Activated B cell treated with CpG ODN at 0.5 μM for 24 hours (primary cell): ENCODE data around the gene CDC42. TPM values are rescaled to one million over a fixed set of nuclear protein-coding genes. Genes with fewer than 3 reads are reported as not detected.
A peak's percentile ranks its signal among the peaks of the same experiment; 100 is the strongest.

ENCODE experiments used
- ATAC-seq: fragments of 200-7000 bp; cut with Tn5 transposase; one replicate; pipeline ENCODE4 v1.10.0; 2021; ENCODE audit warnings: low read depth, mild to moderate bottlenecking, moderate library complexity
- CTCF ChIA-PET: fragments of 350-600 bp; sonication (Branson Sonifier 250); formaldehyde crosslinking; loops from one replicate; lab custom pipeline; 2021; ENCODE audit warnings: antibody characterized with exemption; lab: Charles Lee
- POLR2A ChIA-PET: fragments of 350-600 bp; sonication (Branson Sonifier 250); formaldehyde crosslinking; loops from one replicate; lab custom pipeline; 2021; ENCODE audit warnings: antibody characterized with exemption; lab: Charles Lee
- DNase-seq: peaks from one replicate; pipeline ENCODE4 v3.0.0; 2022
- H3K27ac Mint-ChIP-seq: one replicate; pipeline ENCODE4 v1.8.0; 2020; ENCODE audit warnings: mixed read lengths
- H3K27me3 Mint-ChIP-seq: one replicate; pipeline ENCODE4 v1.8.0; 2021; ENCODE audit warnings: mixed read lengths
- H3K36me3 Mint-ChIP-seq: one replicate; pipeline ENCODE4 v1.8.0; 2021; ENCODE audit warnings: low read depth, mixed read lengths
- H3K4me1 Mint-ChIP-seq: one replicate; pipeline ENCODE4 v1.8.0; 2021; ENCODE audit warnings: mixed read lengths
- H3K4me3 Mint-ChIP-seq: one replicate; pipeline ENCODE4 v1.8.0; 2020; ENCODE audit warnings: mild to moderate bottlenecking, mixed read lengths
- H3K9me3 Mint-ChIP-seq: one replicate; pipeline ENCODE4 v1.8.0; 2020; ENCODE audit warnings: mixed read lengths
- CTCF ChIP-seq: fragments of 200-600 bp; IDR thresholded peaks from one replicate; pipeline ENCODE4 v1.8.0; 2022; ENCODE audit warnings: antibody characterized with exemption, mild to moderate bottlenecking
- intact Hi-C: fragments of 100-400 bp; cut with micrococcal nuclease; formaldehyde crosslinking; loops from one replicate; pipeline ENCODE4 v1.15.1; 2024
- total RNA-seq: library from RNA; stranded (reverse); gene quantifications from 2 replicates; pipeline ENCODE4 v1.2.3, GENCODE V29; 2022

Gene CDC42
- total RNA-seq, 1 donor from 2014 or later: 310 TPM

GRCh38 chr1:22057861-22058260, 5.4 kb downstream of the CDC42 start:
- peaks cover 82% of the 10 kb centered on the region for H3K4me1 Mint-ChIP-seq
- TF ChIP-seq CTCF: no peak
- H3K27me3 Mint-ChIP-seq: no peaks in the 10 kb centered on the region
- no peaks in the 10 kb centered on the region for H3K9me3 Mint-ChIP-seq
- ChIA-PET CTCF (no interaction called here), POLR2A (interaction anchor here (1.2 kb wide), 1 partner anchor 32 kb away, joined by 3 read pairs; no protein-coding TSS in a partner anchor)
- intact Hi-C loops: loop anchor here (2.0 kb wide), 1 partner anchor 17 kb away; no protein-coding TSS in a partner anchor
- ATAC-seq (no peak), DNase-seq (no peak)
- H3K27ac Mint-ChIP-seq: no peak overlapping the region
- H3K36me3 Mint-ChIP-seq: peaks cover 53% of the 10 kb centered on the region
- no peak overlapping the region for H3K4me3 Mint-ChIP-seq

DNA sequence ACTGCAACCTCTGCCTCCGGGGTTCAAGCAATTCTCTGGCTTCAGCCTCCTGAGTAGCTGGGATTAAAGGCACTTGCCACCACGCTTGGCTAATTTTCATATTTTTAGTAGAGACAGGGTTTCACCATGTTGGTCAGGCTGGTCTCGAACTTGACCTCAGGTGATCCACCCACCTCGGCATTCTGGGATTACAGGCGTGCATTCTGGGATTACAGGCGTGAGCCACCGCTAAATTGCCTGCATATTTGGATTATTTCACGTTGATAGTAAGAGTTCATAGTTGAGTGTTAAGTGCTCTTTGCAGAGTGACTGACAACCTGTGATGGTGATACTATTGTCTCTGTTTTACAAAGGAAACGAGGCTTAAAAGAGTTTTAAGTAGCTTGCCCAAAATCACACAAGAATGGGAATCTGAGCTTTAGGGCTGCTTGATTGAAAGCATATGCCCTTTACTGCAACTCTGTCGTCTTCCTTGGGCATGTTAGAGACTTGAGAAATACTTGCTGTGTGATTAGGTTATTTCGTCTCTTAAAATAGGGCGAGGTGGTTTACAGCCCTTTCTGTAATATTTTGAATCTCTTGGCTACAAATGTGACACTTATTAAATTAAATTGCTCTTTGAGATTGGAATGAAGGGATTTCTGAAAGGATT, 12.4 kb downstream of the CDC42 start:
- Mint-ChIP-seq H3K36me3 (peaks cover 60% of the 10 kb centered on the region), H3K4me3 (peak overlapping the region; percentile 56), H3K27ac (no peak overlapping the region), H3K27me3 (no peaks in the 10 kb centered on the region), H3K9me3 (no peaks in the 10 kb centered on the region), H3K4me1 (peaks cover 95% of the 10 kb centered on the region)
- intact Hi-C loops: no loop called here
- CTCF ChIA-PET: interaction anchor here (0.6 kb wide), 1 partner anchor 11 kb away, joined by 3 read pairs; no protein-coding TSS in a partner anchor
- ATAC-seq (no peak), DNase-seq (no peak)
- no peak for TF ChIP-seq CTCF
- POLR2A ChIA-PET: interaction anchor here (0.6 to 5.1 kb wide), 3 partner anchors 12 to 39 kb away, joined by 3 to 25 read pairs (median 4); partner anchors contain the start of gene CDC42

- peaks cover 71% of the 10 kb centered on the region for H3K36me3 Mint-ChIP-seq
- no peak overlapping the region for H3K4me3 Mint-ChIP-seq
- peaks cover 83% of the 10 kb centered on the region for H3K4me1 Mint-ChIP-seq
- CTCF ChIA-PET: no interaction called here
- peak overlapping the region; percentile 41 for H3K27ac Mint-ChIP-seq
- POLR2A ChIA-PET: interaction anchor here (0.8 to 3.0 kb wide), 3 partner anchors 19 to 46 kb away, joined by 4 to 13 read pairs (median 7); partner anchors contain the start of gene CDC42
- no peaks in the 10 kb centered on the region for H3K27me3 Mint-ChIP-seq
- DNase-seq (no peak), ATAC-seq (no peak)
- H3K9me3 Mint-ChIP-seq: no peaks in the 10 kb centered on the region
- intact Hi-C loops: no loop called here
- no peak for TF ChIP-seq CTCF
Measured at GRCh38 chr1:22071511-22071910, 19.0 kb downstream of the CDC42 start.

DNA sequence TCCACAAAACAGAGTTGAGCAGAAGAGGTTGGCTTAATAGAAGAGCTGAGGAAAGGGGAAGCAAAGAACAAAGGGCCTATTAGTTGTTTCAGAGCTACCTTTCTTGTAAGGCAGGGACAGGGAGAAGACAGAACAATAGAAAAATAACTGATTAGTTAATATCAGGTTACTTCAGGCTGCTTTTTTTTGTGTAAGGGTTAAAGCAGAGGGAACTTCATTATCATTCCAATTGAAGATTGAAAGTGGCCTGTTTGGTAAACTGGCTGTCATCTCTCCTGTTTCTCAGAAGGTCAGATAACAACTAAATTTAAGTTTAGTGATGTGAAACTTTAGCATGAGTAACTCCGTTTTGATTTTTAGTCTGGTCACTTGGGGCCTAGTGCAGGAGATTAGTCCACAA, 22.3 kb downstream of the CDC42 start:
- ChIA-PET CTCF (no interaction called here), POLR2A (interaction anchor here (0.6 to 2.9 kb wide), 4 partner anchors 10 to 56 kb away, joined by 4 to 17 read pairs (median 5); no protein-coding TSS in a partner anchor)
- intact Hi-C loops: loop anchor here (2.0 kb wide), 1 partner anchor 18 kb away; no protein-coding TSS in a partner anchor
- no peak for DNase-seq
- Mint-ChIP-seq H3K4me1 (peaks cover 84% of the 10 kb centered on the region), H3K27me3 (no peaks in the 10 kb centered on the region), H3K27ac (peak overlapping the region; percentile 65), H3K4me3 (peak overlapping the region; percentile 50), H3K9me3 (no peaks in the 10 kb centered on the region), H3K36me3 (peaks cover 77% of the 10 kb centered on the region)
- TF ChIP-seq CTCF: no peak
- no peak for ATAC-seq

DNA sequence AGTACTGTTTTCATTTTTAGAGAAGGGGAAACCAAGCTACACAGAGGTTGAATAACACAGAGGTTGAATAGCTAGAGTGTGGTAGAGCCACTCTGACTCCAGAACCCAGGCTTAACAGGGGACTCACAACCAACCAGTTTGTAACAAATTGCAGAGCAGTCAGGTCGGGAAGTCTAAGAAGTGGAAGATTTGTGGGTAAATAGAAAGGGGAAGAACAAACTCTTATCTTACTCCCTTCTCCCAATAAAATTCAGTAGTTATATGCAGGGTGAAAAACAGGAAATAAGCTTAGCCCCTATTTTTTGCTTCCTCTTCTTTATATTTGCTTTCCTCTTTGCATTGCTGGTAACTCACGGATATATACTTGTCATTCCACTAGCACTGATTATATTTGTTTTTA, 23.2 kb downstream of the CDC42 start:
- intact Hi-C loops: loop anchor here (1.0 to 2.0 kb wide), 2 partner anchors 19 to 50 kb away; no protein-coding TSS in a partner anchor
- DNase-seq (no peak), ATAC-seq (peak; percentile 43)
- no peak for TF ChIP-seq CTCF
- no peaks in the 10 kb centered on the region for H3K9me3 Mint-ChIP-seq
- POLR2A ChIA-PET: interaction anchor here (1.0 to 2.9 kb wide), 3 partner anchors 13 to 51 kb away, joined by 3 to 17 read pairs (median 6); partner anchors contain the start of gene CDC42
- CTCF ChIA-PET: interaction anchor here (0.5 to 0.6 kb wide), 2 partner anchors 10 to 337 kb away, joined by 3 read pairs; no protein-coding TSS in a partner anchor
- no peaks in the 10 kb centered on the region for H3K27me3 Mint-ChIP-seq
- peak overlapping the region; percentile 50 for H3K4me3 Mint-ChIP-seq
- peaks cover 85% of the 10 kb centered on the region for H3K4me1 Mint-ChIP-seq
- H3K36me3 Mint-ChIP-seq: peaks cover 78% of the 10 kb centered on the region
- peak overlapping the region; percentile 57 for H3K27ac Mint-ChIP-seq
